HG03432 (cell line): ENCODE measurements around the gene CNNM2.
A peak's percentile ranks its signal among the peaks of the same experiment; 100 is the strongest.

Source experiments
- ATAC-seq: cut with Tn5 transposase; IDR thresholded peaks from one replicate; pipeline ENCODE4 v1.9.1; 2021; ENCODE audit warnings: mild to moderate bottlenecking, moderate library complexity; ENCODE audit not compliant: unreplicated experiment

Gene CNNM2

DNA sequence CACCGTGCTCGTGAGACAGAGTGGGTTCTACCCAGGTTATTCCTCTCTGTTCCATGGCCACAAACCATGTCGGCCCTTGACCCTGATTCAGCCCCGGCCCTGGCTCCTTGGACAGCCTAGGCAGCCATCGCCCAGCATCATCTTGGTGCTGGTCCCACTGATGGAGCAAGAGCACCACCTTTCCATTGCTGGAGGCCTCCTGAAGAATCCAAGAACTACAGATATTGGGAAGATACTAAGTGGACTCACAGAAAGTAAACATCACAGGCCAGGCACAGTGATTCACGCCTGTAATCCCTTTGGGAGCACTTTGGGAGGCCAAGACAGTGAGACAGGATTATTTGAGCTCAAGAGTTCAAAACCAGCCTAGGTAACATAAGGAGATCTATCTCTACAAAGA, 149.9 kb downstream of the CNNM2 start:
- ATAC-seq: no peak

DNA sequence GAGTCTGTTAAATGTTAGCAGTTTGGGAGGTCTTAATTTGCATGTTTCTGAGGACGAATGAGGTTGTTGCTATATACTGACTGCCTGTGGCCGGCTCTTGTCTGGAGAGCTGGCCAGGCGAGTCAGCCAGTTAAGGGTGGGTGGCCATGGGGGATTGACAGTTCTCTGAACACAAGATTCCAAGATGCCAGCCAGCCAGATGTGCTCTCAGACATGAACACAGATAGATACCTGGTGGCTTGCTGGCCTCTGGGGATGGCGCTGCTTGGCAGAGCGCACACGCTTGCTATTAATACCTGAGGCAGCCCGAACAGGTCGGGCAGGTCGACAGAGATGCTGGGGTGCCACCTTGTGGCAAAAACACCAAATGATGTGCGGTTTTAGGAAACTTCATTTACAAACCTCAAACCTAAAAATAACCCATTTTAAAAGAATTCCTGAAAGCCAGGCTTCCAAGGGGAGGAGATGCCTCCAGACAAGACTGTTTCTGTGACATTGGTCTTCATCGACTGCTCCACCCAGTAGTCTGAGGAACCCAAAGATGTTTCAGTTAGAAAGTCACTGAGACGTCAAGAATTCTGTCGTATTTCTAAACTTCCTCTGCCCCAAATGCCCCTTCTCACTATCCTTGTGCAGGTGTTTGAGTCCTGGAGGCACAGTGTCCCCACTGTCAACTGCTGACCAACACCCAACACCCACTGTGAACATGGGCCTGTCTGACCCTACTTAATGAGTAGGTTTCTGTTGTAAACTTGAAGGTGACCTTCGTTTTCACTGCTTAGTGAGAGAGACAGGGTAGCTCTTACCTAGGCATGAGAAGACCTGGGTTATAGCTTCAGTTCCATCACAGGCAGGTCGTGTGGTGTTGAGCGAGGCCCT, 151.6 kb downstream of the CNNM2 start:
- peak; percentile 64 for ATAC-seq

DNA sequence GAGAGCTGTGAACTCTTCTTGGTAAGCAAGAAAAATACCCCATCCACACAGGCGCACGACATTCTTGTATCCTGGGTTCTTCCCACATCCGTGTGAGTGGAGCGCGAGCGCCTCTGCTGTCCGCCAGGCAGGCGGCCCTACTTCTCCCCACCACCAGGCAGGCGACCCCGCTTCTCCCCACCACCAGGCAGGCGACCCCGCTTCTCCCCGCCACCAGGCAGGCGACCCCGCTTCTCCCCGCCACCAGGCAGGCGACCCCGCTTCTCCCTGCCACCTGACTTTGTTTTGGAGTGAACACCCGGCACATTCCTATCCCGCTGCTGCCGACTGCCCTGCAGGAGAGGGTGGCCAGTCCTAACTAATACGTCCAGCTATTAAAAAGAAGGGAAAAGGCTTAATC, 154.2 kb downstream of the CNNM2 start:
- ATAC-seq: no peak

DNA sequence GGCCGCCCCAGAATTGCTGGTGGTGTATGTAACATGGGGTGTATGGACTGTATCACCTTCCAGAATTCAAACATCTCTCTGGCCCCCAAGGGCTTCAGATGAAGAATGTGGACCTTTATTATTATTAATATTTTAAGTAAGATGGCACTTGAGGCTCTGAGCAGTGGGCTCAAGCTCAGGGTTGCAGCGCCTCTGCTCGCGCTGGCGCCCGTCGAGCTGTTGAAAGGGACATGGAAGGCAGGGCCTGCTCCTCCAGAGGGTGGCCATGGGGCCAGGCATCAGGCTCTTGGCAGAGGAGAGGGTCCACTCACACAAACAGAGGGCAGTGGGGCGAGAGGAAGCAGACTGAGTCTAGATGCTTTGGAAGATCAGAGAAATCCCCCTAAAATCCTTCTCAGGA, 154.8 kb downstream of the CNNM2 start:
- no peak for ATAC-seq

GRCh38 chr10:103077020-103077419, 158.9 kb downstream of the CNNM2 start:
- ATAC-seq: no peak

GRCh38 chr10:103077491-103078308, 159.6 kb downstream of the CNNM2 start:
- no peak for ATAC-seq

GRCh38 chr10:103078309-103078615, 160.2 kb downstream of the CNNM2 start:
- ATAC-seq: no peak

DNA sequence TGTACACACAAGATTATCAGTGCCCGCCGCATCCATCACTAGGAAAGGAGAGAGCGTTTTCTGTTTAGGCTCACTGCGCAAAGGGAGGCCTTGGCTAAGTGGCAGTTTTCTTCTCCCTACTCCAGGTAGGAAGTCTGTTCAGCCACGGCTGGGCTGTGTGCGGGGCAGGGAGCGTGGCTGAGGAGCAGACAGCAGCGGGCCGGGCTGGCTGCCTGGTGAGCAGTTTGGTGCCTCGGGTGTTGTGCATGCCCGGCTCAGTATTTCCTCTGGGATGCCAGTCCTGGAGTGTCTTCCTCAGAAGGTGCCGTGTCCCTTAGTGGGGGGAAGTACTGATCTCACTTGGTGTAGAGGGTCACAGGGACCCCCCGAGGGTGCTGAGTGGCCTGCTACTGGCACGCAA, 160.6 kb downstream of the CNNM2 start:
- ATAC-seq: no peak

DNA sequence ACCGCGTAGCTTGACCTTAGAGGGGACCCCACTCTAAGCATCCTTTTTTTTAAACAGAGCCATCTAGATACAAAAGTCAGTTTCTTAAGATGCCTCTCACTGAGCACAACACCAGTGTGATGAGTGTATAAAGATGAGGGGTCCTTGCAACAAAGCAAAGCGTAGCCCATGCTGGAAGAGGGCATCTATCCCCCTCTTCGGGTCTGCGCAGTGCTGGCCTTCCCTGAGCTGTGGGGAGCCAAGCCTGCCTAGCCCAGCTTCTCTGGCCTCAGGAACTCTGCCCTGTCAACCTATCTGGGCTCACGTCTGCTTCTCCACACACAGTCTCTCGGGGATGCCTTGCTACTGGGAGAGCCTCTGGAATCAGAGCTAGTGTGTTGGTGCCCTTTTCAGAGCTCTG, 161.0 kb downstream of the CNNM2 start:
- ATAC-seq: no peak

- ATAC-seq: no peak
Measured at GRCh38 chr10:103079946-103080345, 161.9 kb downstream of the CNNM2 start.

DNA sequence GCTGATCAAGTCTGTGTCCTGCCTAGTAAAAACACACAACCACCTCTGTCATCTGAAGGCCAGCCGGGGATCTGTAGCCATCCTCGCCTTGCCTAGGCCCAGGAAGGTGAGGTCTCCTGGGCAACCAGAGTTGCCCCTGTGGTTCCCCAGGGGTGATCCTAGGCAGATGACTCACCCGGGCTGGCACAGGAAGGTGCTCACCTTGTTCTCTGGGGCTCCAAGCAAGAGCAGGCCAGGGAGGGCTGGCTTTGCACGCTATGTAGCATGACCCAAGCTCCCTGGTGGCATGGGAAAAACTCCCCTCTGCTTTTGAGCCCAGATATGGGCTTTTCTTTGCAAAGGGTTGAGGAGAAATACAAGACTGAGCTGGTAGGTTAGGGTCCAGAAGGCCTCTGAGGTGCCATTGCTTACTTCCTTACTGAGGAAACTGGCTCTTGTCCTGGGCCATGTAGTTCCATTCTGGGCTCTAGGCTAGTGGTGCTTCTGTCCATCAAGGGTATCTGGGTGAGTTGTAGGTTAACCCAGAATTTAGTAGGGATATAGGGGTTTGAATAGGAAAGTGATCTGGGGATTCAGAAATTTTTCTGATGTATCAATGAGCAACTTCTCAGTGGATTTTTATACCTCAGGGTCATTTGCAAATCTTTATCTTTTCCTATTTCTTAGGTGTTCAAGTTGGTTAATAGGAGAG, 162.9 kb downstream of the CNNM2 start:
- ATAC-seq: no peak

DNA sequence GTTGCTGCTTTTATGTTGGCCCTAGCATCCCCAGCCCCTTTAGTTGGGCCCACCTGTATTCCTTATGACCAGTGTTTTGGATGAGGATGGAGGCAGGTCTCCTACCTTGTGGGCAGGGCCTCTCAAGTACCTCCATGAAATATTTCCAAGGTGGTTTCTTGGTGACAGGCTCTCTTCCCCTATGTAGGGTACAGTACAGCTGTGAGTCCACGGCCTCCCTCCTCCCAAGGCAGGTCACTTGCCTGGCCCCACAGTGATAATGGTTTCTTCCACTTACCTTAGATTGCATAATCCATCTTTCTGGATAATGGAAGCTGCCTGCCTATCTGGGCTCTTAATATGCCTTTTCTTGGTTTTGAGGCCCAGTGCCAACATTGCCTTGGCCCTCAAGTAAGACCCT, 164.6 kb downstream of the CNNM2 start:
- ATAC-seq: no peak

- no peak for ATAC-seq
Measured at GRCh38 chr10:103083266-103083976, 165.3 kb downstream of the CNNM2 start.

GRCh38 chr10:103083977-103084320, 165.9 kb downstream of the CNNM2 start:
- ATAC-seq: no peak

DNA sequence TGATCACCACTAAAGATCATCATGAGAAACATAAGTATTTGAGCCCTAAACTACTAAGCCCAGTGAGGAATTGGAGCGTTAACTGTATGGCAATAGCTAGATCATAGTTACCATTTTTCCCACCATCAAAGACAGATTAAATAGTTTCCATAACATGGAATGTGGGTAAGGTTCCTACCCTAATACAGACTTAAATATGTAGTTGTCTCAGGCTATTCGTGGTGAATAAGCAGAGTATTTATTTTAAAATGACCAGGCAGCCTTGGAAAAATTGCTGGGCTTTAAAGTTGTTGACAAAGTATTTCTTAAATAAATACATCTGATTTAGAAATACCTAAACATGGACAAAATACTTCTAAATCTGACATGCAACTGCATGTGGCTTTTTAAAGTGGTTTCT, 168.2 kb downstream of the CNNM2 start:
- no peak for ATAC-seq

DNA sequence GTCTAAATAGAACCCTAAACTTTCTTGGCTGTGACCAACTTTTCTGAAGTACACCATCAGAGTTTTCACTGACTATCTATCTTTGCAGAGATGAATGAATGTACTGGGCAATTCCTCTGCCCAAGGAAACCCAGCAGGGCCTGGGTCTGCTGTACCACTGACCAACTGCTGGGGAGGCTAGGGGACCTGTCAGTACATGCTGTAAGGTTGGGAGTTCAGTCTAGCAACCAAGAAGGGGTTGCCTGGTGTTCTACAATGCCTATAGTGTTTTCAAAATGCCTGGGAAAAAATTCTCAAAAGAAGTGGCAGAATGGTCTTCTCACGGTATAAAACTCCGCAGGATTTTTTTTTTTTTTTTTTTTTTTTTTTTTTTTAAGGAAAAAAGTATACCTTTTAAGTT, 168.7 kb downstream of the CNNM2 start:
- no peak for ATAC-seq

- ATAC-seq: no peak
Measured at GRCh38 chr10:103089493-103089892, 171.4 kb downstream of the CNNM2 start.

- no peak for ATAC-seq
Measured at GRCh38 chr10:103090911-103091310, 172.8 kb downstream of the CNNM2 start.

DNA sequence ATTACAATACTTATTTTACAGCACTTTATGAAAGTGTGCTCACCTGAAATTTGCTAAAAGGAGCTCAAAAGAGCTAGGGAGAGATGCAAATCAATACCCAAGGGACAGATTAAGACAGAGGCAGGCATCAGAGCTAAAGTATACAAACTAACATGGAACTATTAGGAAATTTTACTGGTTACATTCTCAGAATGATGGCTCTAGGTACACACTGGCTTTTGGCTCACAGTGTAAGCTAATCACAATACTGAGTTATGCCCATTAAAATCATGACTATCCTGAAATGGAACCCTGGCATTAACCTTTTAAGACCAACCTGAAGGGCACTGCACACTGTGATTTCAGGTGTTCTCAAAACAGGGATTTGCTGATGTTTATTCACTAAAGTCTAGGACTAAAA, 176.9 kb downstream of the CNNM2 start:
- no peak for ATAC-seq

DNA sequence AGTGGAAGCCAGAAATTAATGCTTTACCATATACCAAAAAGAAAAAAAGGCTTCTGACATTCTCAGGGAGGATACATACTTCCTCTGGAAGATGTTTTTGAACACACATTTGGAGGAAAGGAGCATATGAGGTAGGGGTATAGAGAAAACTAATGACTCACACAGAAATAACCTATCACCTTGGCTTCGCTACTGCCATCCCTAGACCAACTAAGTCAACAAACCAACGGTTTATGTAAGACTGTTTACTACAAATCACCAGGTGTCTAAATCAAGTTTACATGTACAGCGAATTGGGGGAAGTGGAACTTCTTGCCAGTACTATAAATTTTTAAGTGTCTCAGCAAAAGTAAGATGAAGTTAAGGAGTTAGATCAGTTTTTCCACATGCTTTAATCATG, 178.0 kb downstream of the CNNM2 start:
- no peak for ATAC-seq

- ATAC-seq: no peak
Measured at GRCh38 chr10:103098240-103098639, 180.1 kb downstream of the CNNM2 start.
